H1 (cell line): ENCODE data around the gene GFRA4. TPM values are rescaled to one million over a fixed set of nuclear protein-coding genes. Genes with fewer than 3 reads are reported as not detected.

ENCODE experiments used
- ASH2L ChIP-seq: fragments of 200-600, 300-600 bp; sonication (generic); IDR thresholded peaks from one replicate; pipeline ENCODE4 v1.7.1; 2017; ENCODE audit warnings: low read length
- CBX5 ChIP-seq: fragments of 300-800, 300-1000 bp; sonication (generic); IDR thresholded peaks from 2 replicates; pipeline ENCODE4 v1.7.1; 2016; ENCODE audit warnings: antibody characterized with exemption, low read length, low read depth
- GABPA ChIP-seq: IDR thresholded peaks from 2 replicates; pipeline ENCODE4 v1.6.1; 2011; ENCODE audit warnings: mild to moderate bottlenecking, low read length, moderate library complexity, borderline replicate concordance; ENCODE audit not compliant: insufficient read depth
- JUND ChIP-seq: IDR thresholded peaks from 2 replicates; pipeline ENCODE4 v1.6.1; 2011; ENCODE audit warnings: mild to moderate bottlenecking, improper control_type of control experiment, low read length
- NRF1 ChIP-seq: IDR thresholded peaks from 2 replicates; pipeline ENCODE4 v1.6.1; 2011; ENCODE audit warnings: mild to moderate bottlenecking, low read depth, low read length, improper control_type of control experiment
- RAD21 ChIP-seq, 2 experiments: IDR thresholded peaks in 1 of 2; conservative IDR thresholded peaks in 1 of 2; 2 replicates each; pipeline ENCODE4 v1.6.1; 2011; ENCODE audit warnings: low read depth in 2 of 2, low read length in 2 of 2, improper control_type of control experiment in 1 of 2, inconsistent platforms in 1 of 2, mild to moderate bottlenecking in 1 of 2, moderate library complexity in 1 of 2
- TAF7 ChIP-seq: optimal IDR thresholded peaks from 2 replicates; pipeline ENCODE3; 2011; ENCODE audit warnings: low read depth, mild to moderate bottlenecking, inconsistent platforms, low read length, moderate library complexity, borderline replicate concordance
- polyA plus RNA-seq, 7 experiments: library from polyadenylated mRNA; depleted of rRNA in 3 of 7; stranded (reverse) in 5 of 7; unstranded in 2 of 7; fragments of >200 nt in 5 of 7; fragments of 200-250 nt in 2 of 7; gene quantifications; 1 replicate in 5 of 7; 2 replicates in 1 of 7; 4 replicates in 1 of 7; pipeline versions ENCODE4 v1.2.1 to v1.2.3, GENCODE V29; 2011 to 2013; ENCODE audit warnings: missing spikeins in 2 of 7, mixed read lengths in 2 of 7
- total RNA-seq: library from RNA; stranded (reverse); fragmentation: NEBNext Ultra II Directional; extraction: Animal tissue kit (Norgen Biotek cat#: 25700); gene quantifications from 2 replicates; pipeline ENCODE4 v1.2.1, GENCODE V29; 2021
- TF ChIP-seq, protein P1 (sequence below): fragments of 300-600 bp; sonication (generic); IDR thresholded peaks from 2 replicates; pipeline ENCODE4 v1.7.1; 2012; ENCODE audit warnings: low read length, moderate library complexity, mild to moderate bottlenecking, inconsistent platforms; ENCODE audit not compliant: insufficient replicate concordance
- TF ChIP-seq, protein P2 (sequence below): IDR thresholded peaks from 2 replicates; pipeline ENCODE4 v1.6.1; 2011; ENCODE audit warnings: low read length, improper control_type of control experiment

Gene GFRA4
- total and polyA plus RNA-seq, 2 of the 8 experiments (the other 6 are each of a cell fraction or from before 2014, with no cell fraction given), result 0.05 TPM; not detected in 1

- TF ChIP-seq, protein P1, sequence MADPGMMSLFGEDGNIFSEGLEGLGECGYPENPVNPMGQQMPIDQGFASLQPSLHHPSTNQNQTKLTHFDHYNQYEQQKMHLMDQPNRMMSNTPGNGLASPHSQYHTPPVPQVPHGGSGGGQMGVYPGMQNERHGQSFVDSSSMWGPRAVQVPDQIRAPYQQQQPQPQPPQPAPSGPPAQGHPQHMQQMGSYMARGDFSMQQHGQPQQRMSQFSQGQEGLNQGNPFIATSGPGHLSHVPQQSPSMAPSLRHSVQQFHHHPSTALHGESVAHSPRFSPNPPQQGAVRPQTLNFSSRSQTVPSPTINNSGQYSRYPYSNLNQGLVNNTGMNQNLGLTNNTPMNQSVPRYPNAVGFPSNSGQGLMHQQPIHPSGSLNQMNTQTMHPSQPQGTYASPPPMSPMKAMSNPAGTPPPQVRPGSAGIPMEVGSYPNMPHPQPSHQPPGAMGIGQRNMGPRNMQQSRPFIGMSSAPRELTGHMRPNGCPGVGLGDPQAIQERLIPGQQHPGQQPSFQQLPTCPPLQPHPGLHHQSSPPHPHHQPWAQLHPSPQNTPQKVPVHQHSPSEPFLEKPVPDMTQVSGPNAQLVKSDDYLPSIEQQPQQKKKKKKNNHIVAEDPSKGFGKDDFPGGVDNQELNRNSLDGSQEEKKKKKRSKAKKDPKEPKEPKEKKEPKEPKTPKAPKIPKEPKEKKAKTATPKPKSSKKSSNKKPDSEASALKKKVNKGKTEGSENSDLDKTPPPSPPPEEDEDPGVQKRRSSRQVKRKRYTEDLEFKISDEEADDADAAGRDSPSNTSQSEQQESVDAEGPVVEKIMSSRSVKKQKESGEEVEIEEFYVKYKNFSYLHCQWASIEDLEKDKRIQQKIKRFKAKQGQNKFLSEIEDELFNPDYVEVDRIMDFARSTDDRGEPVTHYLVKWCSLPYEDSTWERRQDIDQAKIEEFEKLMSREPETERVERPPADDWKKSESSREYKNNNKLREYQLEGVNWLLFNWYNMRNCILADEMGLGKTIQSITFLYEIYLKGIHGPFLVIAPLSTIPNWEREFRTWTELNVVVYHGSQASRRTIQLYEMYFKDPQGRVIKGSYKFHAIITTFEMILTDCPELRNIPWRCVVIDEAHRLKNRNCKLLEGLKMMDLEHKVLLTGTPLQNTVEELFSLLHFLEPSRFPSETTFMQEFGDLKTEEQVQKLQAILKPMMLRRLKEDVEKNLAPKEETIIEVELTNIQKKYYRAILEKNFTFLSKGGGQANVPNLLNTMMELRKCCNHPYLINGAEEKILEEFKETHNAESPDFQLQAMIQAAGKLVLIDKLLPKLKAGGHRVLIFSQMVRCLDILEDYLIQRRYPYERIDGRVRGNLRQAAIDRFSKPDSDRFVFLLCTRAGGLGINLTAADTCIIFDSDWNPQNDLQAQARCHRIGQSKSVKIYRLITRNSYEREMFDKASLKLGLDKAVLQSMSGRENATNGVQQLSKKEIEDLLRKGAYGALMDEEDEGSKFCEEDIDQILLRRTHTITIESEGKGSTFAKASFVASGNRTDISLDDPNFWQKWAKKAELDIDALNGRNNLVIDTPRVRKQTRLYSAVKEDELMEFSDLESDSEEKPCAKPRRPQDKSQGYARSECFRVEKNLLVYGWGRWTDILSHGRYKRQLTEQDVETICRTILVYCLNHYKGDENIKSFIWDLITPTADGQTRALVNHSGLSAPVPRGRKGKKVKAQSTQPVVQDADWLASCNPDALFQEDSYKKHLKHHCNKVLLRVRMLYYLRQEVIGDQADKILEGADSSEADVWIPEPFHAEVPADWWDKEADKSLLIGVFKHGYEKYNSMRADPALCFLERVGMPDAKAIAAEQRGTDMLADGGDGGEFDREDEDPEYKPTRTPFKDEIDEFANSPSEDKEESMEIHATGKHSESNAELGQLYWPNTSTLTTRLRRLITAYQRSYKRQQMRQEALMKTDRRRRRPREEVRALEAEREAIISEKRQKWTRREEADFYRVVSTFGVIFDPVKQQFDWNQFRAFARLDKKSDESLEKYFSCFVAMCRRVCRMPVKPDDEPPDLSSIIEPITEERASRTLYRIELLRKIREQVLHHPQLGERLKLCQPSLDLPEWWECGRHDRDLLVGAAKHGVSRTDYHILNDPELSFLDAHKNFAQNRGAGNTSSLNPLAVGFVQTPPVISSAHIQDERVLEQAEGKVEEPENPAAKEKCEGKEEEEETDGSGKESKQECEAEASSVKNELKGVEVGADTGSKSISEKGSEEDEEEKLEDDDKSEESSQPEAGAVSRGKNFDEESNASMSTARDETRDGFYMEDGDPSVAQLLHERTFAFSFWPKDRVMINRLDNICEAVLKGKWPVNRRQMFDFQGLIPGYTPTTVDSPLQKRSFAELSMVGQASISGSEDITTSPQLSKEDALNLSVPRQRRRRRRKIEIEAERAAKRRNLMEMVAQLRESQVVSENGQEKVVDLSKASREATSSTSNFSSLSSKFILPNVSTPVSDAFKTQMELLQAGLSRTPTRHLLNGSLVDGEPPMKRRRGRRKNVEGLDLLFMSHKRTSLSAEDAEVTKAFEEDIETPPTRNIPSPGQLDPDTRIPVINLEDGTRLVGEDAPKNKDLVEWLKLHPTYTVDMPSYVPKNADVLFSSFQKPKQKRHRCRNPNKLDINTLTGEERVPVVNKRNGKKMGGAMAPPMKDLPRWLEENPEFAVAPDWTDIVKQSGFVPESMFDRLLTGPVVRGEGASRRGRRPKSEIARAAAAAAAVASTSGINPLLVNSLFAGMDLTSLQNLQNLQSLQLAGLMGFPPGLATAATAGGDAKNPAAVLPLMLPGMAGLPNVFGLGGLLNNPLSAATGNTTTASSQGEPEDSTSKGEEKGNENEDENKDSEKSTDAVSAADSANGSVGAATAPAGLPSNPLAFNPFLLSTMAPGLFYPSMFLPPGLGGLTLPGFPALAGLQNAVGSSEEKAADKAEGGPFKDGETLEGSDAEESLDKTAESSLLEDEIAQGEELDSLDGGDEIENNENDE, result no peak
- no peak for TF ChIP-seq RAD21 (IDR thresholded peaks at IDR 0.05 in 1 of 2, conservative IDR thresholded peaks at IDR 0.05 in 1 of 2; ENCODE audit: low read depth in 2 of 2, low read length in 2 of 2)
- no peak for TF ChIP-seq TAF7
- TF ChIP-seq, protein P2, sequence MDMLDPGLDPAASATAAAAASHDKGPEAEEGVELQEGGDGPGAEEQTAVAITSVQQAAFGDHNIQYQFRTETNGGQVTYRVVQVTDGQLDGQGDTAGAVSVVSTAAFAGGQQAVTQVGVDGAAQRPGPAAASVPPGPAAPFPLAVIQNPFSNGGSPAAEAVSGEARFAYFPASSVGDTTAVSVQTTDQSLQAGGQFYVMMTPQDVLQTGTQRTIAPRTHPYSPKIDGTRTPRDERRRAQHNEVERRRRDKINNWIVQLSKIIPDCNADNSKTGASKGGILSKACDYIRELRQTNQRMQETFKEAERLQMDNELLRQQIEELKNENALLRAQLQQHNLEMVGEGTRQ, result no peak
- TF ChIP-seq GABPA, result no peak
- no peak for TF ChIP-seq ASH2L
- no peak for TF ChIP-seq CBX5
- no peak for TF ChIP-seq NRF1
- TF ChIP-seq JUND, result no peak
Measured at GRCh38 chr20:3697588-3698305, 34.5 kb upstream of the GFRA4 start (continued).
